ENCODE data around the gene EMC8.
"Not testable (repeated sequence)": the region's sequence is repeated elsewhere in the genome, so short reads cannot be mapped to it uniquely, and the experiment has no call there.

EMC8 gene

GRCh38 chr16:85838876-85839585 lies 39.7 kb upstream of the EMC8 start:
- no peak for TF ChIP-seq ZFX (IDR thresholded peaks at IDR 0.05)
- no peak for TF ChIP-seq CTCF (conservative IDR thresholded peaks at IDR 0.05)

GRCh38 chr16:85838381-85838780 lies 39.0 kb upstream of the EMC8 start:
- TF ChIP-seq ZFX (IDR thresholded peaks at IDR 0.05) (no peak), CTCF (conservative IDR thresholded peaks at IDR 0.05) (no peak)
- H3K27ac ChIP-seq, result no peak overlapping the region

More at GRCh38 chr16:85838876-85839585, 39.7 kb upstream of the EMC8 start:
- no peak overlapping the region for H3K27ac ChIP-seq

- H3K27ac ChIP-seq, result not testable (repeated sequence)
Measured at GRCh38 chr16:85837654-85838053, 38.3 kb upstream of the EMC8 start.

GRCh38 chr16:85836706-85837582 lies 37.6 kb upstream of the EMC8 start:
- TF ChIP-seq CTCF (conservative IDR thresholded peaks at IDR 0.05) (no peak), ZFX (IDR thresholded peaks at IDR 0.05) (no peak)

GRCh38 chr16:85835956-85836705 lies 36.8 kb upstream of the EMC8 start:
- no peak overlapping the region for H3K27ac ChIP-seq

More at GRCh38 chr16:85836706-85837582, 37.6 kb upstream of the EMC8 start:
- no peak overlapping the region for H3K27ac ChIP-seq

GRCh38 chr16:85835227-85835751 lies 35.9 kb upstream of the EMC8 start:
- H3K27ac ChIP-seq, result no peak overlapping the region
- no peak for TF ChIP-seq CTCF (conservative IDR thresholded peaks at IDR 0.05)
- TF ChIP-seq ZFX (IDR thresholded peaks at IDR 0.05), result no peak

More at GRCh38 chr16:85835956-85836705, 36.8 kb upstream of the EMC8 start:
- TF ChIP-seq CTCF (conservative IDR thresholded peaks at IDR 0.05) (no peak), ZFX (IDR thresholded peaks at IDR 0.05) (no peak)

GRCh38 chr16:85834741-85835140 lies 35.4 kb upstream of the EMC8 start:
- H3K27ac ChIP-seq, result no peak overlapping the region
- TF ChIP-seq CTCF (conservative IDR thresholded peaks at IDR 0.05), result no peak
- no peak for TF ChIP-seq ZFX (IDR thresholded peaks at IDR 0.05)
